ENCODE data around the gene ADAM12.
A peak's percentile ranks its signal among the peaks of the same experiment; 100 is the strongest.

- TF ChIP-seq CTCF (IDR thresholded peaks at IDR 0.05; ENCODE audit: extremely low read depth in 1 of 2, insufficient read depth in 1 of 2, low read depth in 1 of 2, low read length in 2 of 2): peak; percentile 20 to 38
- TF ChIP-seq POLR2A (IDR thresholded peaks at IDR 0.05; ENCODE audit: low read depth, low read length): no peak
- no peak for TF ChIP-seq MYC (IDR thresholded peaks at IDR 0.05; ENCODE audit: low read depth, low read length)
- no peak for TF ChIP-seq JUN (IDR thresholded peaks at IDR 0.05; ENCODE audit: borderline replicate concordance, insufficient read depth, insufficient read length, low read depth)
- TF ChIP-seq GATA2 (IDR thresholded peaks at IDR 0.05; ENCODE audit: insufficient read depth, insufficient read length, low read depth, low read length): no peak
- no peak for TF ChIP-seq EZH2 (IDR thresholded peaks at IDR 0.05; ENCODE audit: borderline replicate concordance, low read depth, low read length, severe bottlenecking)
- no peak for TF ChIP-seq POLR2AphosphoS5 (IDR thresholded peaks at IDR 0.05; ENCODE audit: insufficient read depth, low read depth, low read length)
- TF ChIP-seq FOS (IDR thresholded peaks at IDR 0.05; ENCODE audit: borderline replicate concordance, insufficient read depth, low read length): no peak
- TF ChIP-seq MAX (IDR thresholded peaks at IDR 0.05; ENCODE audit: insufficient read depth, insufficient read length): no peak
These were observed 290.6 kb downstream of the ADAM12 start for GRCh38 chr10:126097558-126098225.
